ENCODE results near the gene KIF1B.

KIF1B gene

DNA sequence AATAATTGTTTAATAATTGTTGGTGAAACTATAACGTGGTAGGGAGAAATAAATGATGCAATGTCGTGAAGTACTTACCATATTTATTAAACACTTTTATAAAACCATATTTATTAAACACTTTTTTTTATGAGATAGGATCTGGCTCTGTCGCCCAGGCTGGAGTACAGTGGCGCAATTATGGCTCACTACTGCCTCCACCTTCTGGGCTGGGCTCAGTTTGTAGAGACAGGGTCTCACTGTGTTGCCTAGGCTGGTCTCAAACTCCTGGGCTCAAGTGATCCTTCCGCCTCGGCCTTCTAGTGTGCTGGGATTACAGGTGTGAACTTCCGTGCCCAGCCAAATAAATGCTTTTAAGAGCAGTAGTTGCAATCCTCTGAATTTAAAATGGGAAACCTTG lies 112.5 kb downstream of the KIF1B start:
- no peak overlapping the region for H3K27ac ChIP-seq (ENCODE audit: low read depth, low read length)
- H3K79me2 ChIP-seq (ENCODE audit: insufficient read depth, low read length), result no peaks in the 10 kb centered on the region
- H3K9ac ChIP-seq (ENCODE audit: low read length), result no peak overlapping the region
- no peak overlapping the region for H2AFZ ChIP-seq (ENCODE audit: low read depth, low read length, severe bottlenecking)
- H3F3A ChIP-seq (ENCODE audit: insufficient read depth), result no peaks in the 10 kb centered on the region
- no peaks in the 10 kb centered on the region for H3K36me3 ChIP-seq (ENCODE audit: low read length)
- H3K9me3 ChIP-seq (ENCODE audit: insufficient read depth, low read length), result no peaks in the 10 kb centered on the region
- H3K4me3 ChIP-seq (ENCODE audit: insufficient read depth, low read length, poor library complexity, severe bottlenecking), result no peak overlapping the region
- H3K27me3 ChIP-seq (ENCODE audit: low read length), result no peaks in the 10 kb centered on the region
- no peak overlapping the region for H3K4me2 ChIP-seq (ENCODE audit: low read depth, low read length, poor library complexity, severe bottlenecking)
- H4K20me1 ChIP-seq (ENCODE audit: low read depth, low read length), result no peaks in the 10 kb centered on the region
- no peak for TF ChIP-seq EZH2phosphoT487 (conservative IDR thresholded peaks at IDR 0.05; ENCODE audit: low read length)
- TF ChIP-seq, protein P1, sequence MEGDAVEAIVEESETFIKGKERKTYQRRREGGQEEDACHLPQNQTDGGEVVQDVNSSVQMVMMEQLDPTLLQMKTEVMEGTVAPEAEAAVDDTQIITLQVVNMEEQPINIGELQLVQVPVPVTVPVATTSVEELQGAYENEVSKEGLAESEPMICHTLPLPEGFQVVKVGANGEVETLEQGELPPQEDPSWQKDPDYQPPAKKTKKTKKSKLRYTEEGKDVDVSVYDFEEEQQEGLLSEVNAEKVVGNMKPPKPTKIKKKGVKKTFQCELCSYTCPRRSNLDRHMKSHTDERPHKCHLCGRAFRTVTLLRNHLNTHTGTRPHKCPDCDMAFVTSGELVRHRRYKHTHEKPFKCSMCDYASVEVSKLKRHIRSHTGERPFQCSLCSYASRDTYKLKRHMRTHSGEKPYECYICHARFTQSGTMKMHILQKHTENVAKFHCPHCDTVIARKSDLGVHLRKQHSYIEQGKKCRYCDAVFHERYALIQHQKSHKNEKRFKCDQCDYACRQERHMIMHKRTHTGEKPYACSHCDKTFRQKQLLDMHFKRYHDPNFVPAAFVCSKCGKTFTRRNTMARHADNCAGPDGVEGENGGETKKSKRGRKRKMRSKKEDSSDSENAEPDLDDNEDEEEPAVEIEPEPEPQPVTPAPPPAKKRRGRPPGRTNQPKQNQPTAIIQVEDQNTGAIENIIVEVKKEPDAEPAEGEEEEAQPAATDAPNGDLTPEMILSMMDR (IDR thresholded peaks at IDR 0.05; ENCODE audit: insufficient read depth, low read length, poor library complexity, severe bottlenecking), result no peak
- no peaks in the 10 kb centered on the region for H3K9me2 ChIP-seq (replicated peaks; ENCODE audit: insufficient read depth, low read length)

DNA sequence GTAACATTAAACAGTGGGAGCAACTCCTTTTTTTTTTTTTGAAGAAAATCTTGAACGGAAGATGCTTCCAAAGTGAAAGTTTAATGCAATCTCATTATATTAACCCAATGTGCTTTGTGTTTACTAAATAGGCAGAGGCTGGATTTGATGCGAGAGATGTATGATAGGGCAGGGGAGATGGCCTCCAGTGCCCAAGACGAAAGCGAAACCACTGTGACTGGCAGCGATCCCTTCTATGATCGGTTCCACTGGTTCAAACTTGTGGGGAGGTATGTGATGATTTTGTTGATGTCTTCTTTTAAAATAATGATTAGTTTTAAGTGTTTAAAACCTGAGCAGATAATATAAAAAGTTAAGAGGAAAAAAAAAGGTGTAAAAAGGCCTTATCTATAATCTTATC lies 114.3 kb downstream of the KIF1B start:
- no peak overlapping the region for H3K9ac ChIP-seq (ENCODE audit: low read length)
- TF ChIP-seq, protein P1 (IDR thresholded peaks at IDR 0.05; ENCODE audit: insufficient read depth, low read length, poor library complexity, severe bottlenecking), result no peak
- H3K9me2 ChIP-seq (replicated peaks; ENCODE audit: insufficient read depth, low read length), result no peaks in the 10 kb centered on the region
- H3F3A ChIP-seq (ENCODE audit: insufficient read depth), result no peaks in the 10 kb centered on the region
- no peak overlapping the region for H3K4me3 ChIP-seq (ENCODE audit: insufficient read depth, low read length, poor library complexity, severe bottlenecking)
- no peaks in the 10 kb centered on the region for H3K9me3 ChIP-seq (ENCODE audit: insufficient read depth, low read length)
- no peak overlapping the region for H3K27ac ChIP-seq (ENCODE audit: low read depth, low read length)
- no peaks in the 10 kb centered on the region for H4K20me1 ChIP-seq (ENCODE audit: low read depth, low read length)
- H3K79me2 ChIP-seq (ENCODE audit: insufficient read depth, low read length), result no peaks in the 10 kb centered on the region
- no peaks in the 10 kb centered on the region for H3K27me3 ChIP-seq (ENCODE audit: low read length)
- no peaks in the 10 kb centered on the region for H3K36me3 ChIP-seq (ENCODE audit: low read length)
- no peak overlapping the region for H3K4me2 ChIP-seq (ENCODE audit: low read depth, low read length, poor library complexity, severe bottlenecking)
- H2AFZ ChIP-seq (ENCODE audit: low read depth, low read length, severe bottlenecking), result no peak overlapping the region

DNA sequence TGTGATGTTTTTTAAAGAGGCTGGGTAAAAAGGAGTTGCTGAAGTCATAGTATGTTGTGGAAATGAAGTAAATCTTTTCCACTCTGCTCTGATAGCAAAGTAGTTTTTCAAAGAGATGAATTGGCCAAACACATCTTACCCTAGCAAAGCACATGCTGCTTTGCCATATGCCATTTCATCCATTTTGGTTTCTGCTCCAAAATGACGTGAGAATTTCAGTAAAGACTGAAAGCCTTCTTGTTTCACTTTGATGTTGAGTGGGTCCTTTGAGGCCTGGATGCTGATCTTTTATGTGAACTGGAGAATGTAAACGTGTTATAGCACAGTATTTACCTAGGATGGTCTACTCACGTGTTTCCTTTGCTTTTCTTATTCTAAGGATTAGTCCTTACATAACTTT lies 115.2 kb downstream of the KIF1B start:
- Histone ChIP-seq H3K27ac (ENCODE audit: low read depth, low read length) (no peak overlapping the region), H3K4me2 (ENCODE audit: low read depth, low read length, poor library complexity, severe bottlenecking) (no peak overlapping the region), H3K9me3 (ENCODE audit: insufficient read depth, low read length) (no peaks in the 10 kb centered on the region), H3K9me2 (replicated peaks; ENCODE audit: insufficient read depth, low read length) (no peaks in the 10 kb centered on the region), H3K27me3 (ENCODE audit: low read length) (no peaks in the 10 kb centered on the region), H3K79me2 (ENCODE audit: insufficient read depth, low read length) (no peaks in the 10 kb centered on the region), H4K20me1 (ENCODE audit: low read depth, low read length) (no peaks in the 10 kb centered on the region), H3K36me3 (ENCODE audit: low read length) (no peaks in the 10 kb centered on the region), H2AFZ (ENCODE audit: low read depth, low read length, severe bottlenecking) (no peak overlapping the region), H3K9ac (ENCODE audit: low read length) (no peak overlapping the region), H3K4me3 (ENCODE audit: insufficient read depth, low read length, poor library complexity, severe bottlenecking) (no peak overlapping the region), H3F3A (ENCODE audit: insufficient read depth) (no peaks in the 10 kb centered on the region)
- TF ChIP-seq, protein P1 (IDR thresholded peaks at IDR 0.05; ENCODE audit: insufficient read depth, low read length, poor library complexity, severe bottlenecking), result no peak
- TF ChIP-seq EZH2phosphoT487 (conservative IDR thresholded peaks at IDR 0.05; ENCODE audit: low read length), result no peak

DNA sequence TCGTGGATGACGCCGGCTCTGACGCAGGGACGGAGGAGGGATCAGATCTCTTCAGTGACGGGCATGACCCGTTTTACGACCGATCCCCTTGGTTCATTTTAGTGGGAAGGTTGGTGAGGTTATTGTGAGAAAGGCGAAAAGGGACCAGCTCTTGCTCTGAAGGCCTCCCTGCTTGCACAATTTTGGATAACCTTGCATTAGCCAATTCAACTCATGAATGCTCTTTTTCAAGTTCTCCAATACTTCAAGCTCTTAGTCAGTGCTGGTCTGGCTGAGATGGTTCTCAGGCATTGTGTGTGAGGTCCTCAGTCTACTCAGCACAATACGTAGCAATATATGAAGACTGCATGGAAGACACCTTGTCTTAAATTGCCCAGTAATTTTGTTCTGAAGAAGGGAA lies 115.9 kb downstream of the KIF1B start:
- no peak for TF ChIP-seq EZH2phosphoT487 (conservative IDR thresholded peaks at IDR 0.05; ENCODE audit: low read length)
- TF ChIP-seq, protein P1 (IDR thresholded peaks at IDR 0.05; ENCODE audit: insufficient read depth, low read length, poor library complexity, severe bottlenecking), result no peak
- Histone ChIP-seq H3F3A (ENCODE audit: insufficient read depth) (no peaks in the 10 kb centered on the region), H3K27ac (ENCODE audit: low read depth, low read length) (no peak overlapping the region), H3K4me3 (ENCODE audit: insufficient read depth, low read length, poor library complexity, severe bottlenecking) (no peak overlapping the region), H3K9me3 (ENCODE audit: insufficient read depth, low read length) (no peaks in the 10 kb centered on the region), H3K79me2 (ENCODE audit: insufficient read depth, low read length) (no peaks in the 10 kb centered on the region), H3K9ac (ENCODE audit: low read length) (no peak overlapping the region), H3K36me3 (ENCODE audit: low read length) (no peaks in the 10 kb centered on the region), H3K9me2 (replicated peaks; ENCODE audit: insufficient read depth, low read length) (no peaks in the 10 kb centered on the region), H3K27me3 (ENCODE audit: low read length) (no peaks in the 10 kb centered on the region), H2AFZ (ENCODE audit: low read depth, low read length, severe bottlenecking) (no peak overlapping the region), H4K20me1 (ENCODE audit: low read depth, low read length) (no peaks in the 10 kb centered on the region), H3K4me2 (ENCODE audit: low read depth, low read length, poor library complexity, severe bottlenecking) (no peak overlapping the region)
